Ishikawa (cell line): ENCODE results near the gene ANKRD28.

Source experiments
- CREB1 ChIP-seq: IDR thresholded peaks from 2 replicates; pipeline ENCODE4 v1.6.1; 2012; ENCODE audit warnings: low read depth
- EP300 ChIP-seq: IDR thresholded peaks from 2 replicates; pipeline ENCODE4 v1.6.1; 2012; ENCODE audit warnings: borderline replicate concordance
- FOXM1 ChIP-seq: IDR thresholded peaks from 2 replicates; pipeline ENCODE4 v1.6.1; 2012; ENCODE audit warnings: low read depth, borderline replicate concordance
- RAD21 ChIP-seq: IDR thresholded peaks from 2 replicates; pipeline ENCODE4 v1.6.1; 2012; ENCODE audit warnings: low read depth
- TF ChIP-seq, protein P1 (sequence below): IDR thresholded peaks from 2 replicates; pipeline ENCODE4 v1.6.1; 2012

DNA sequence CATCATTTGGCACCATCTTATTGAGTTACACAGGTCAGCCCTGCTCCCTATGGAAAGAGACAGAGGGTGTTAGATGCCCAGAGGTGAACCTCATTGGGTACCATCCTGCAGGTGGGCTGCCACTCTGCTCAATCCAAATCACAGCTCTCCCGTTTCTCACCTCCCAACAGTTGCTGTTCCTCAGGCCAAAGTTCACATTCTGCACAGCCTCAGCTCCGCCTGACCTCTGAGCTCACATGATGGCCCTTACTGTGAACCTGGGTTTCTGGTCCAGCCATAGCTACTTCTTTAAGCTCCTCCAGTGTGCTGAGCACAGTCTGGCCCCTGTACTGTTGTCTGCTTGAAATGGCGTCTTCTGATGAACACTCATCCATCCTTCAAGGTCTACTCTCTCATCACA is 148.4 kb downstream of the ANKRD28 start:
- TF ChIP-seq CREB1 = no peak
- TF ChIP-seq, protein P1, sequence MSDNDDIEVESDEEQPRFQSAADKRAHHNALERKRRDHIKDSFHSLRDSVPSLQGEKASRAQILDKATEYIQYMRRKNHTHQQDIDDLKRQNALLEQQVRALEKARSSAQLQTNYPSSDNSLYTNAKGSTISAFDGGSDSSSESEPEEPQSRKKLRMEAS = no peak
- TF ChIP-seq RAD21 = no peak
- TF ChIP-seq EP300 = no peak
- no peak for TF ChIP-seq FOXM1
